ENCODE results near the gene CIAPIN1.
"Not testable (repeated sequence)": the region's sequence is repeated elsewhere in the genome, so short reads cannot be mapped to it uniquely, and the experiment has no call there.

Gene CIAPIN1

DNA sequence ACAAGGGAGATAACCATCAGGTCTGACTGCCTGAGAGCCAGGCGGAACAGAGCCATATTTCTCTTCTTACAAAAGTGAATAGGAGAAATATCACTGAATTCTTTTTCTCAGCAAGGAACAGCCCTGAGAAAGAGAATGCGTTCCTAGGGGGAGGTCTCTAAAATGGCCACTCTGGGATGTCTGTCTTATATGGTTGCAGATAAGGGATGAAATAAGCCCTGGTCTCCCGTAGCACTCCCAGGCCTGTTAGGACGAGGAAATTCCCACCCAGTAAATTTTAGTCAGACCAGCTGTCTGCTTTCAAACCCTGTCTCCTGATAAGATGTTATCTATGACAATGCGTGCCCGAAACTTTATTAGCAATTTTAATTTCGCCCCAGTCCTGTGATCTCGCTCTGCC is 7.2 kb downstream of the CIAPIN1 start:
- DNase-seq = not testable (repeated sequence)

DNA sequence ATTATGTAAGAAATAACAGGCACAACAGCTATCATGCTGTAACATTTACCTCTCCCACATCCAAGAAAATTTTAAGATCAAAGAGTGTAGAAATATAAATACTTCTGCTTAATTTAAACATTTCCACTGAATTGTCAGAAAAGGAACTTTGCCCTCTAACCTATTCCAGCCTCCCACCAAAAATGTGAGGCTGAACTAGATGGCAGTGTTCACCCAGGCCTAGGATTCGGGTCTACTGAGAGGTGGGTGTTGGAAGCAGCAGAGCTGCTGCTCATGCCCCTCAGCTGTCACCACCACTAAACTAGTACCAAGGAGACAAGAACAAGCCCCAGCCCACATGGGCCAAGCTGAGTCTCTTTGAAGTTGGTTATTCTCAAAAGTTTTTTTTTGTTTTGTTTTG is 11.3 kb downstream of the CIAPIN1 start:
- DNase-seq = no peak

DNA sequence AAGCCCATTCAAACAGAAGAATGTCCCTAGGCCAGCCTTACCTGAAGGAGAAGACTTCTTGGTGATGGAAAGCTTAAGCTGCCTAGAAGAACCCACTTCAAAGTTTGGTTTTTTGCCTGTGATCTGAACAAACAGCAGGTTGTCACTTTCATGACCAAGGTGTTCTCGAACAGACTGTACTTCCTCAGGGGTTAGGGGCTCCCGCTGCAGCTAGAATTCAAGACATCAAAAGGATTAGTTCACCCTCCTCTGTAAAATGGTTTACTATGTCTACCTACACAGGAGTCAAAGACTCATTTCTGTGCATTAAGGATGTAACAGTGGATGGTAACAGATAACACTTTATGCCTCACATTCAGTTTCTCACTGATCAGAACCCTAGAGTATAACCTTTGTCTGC is 13.2 kb downstream of the CIAPIN1 start:
- no peak for DNase-seq

DNA sequence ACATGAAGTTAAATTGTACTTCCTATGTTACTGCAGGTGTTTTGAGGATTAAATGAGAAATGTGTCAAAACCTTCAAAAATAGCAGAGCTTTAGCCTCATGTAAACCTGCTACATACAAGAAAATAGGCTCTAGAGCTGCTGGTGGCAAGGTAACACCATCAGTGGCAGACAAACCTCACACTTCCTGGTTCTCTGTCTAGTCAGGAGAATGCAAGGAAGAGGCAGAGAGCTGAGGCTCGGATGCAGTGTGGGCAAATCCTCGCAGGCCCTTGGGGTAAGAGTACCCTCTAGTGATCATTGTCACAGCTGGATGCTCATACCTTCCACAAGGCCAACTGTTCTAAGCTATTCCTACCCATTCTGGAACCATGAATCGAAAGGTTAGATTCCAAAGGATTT is 14.2 kb downstream of the CIAPIN1 start:
- no peak for DNase-seq

DNA sequence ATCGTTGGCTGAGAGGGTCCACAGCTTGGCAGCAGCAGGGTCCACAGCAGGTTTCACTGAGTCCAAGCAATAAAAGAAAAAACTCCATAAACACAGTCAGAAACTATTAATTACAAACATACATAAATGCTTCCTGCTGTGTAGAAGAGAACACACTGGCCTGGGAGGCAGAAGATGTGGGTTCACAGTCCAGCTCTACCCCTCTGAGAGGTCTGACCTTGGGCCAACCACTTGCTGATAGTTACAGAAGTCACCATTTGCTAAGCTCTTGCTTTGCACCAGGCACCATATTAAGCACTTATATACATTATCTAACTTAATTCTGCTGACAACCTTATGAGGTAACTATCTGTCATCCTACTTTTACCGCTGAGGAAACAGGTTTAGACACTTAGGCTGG is 14.7 kb downstream of the CIAPIN1 start:
- DNase-seq = no peak

DNA sequence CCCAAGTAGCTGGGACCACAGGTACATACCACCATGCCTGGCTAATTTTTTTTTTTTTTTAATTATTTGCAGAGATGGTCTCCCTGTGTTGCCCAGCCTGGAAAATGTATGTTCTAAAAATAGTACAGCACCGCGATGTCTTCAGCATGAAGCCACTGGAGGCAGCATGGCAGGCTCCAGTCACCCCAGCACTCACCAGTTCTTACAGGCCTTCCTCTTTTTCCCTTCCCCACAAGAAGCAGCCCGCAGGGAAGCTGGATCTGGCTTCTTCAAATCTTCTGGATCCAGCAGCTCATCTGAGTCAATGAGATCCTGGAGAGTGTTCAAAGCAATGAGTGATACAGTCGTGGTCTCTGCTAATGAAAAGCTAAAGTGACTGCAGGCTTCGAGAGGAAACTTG is 16.2 kb downstream of the CIAPIN1 start:
- DNase-seq = no peak

DNA sequence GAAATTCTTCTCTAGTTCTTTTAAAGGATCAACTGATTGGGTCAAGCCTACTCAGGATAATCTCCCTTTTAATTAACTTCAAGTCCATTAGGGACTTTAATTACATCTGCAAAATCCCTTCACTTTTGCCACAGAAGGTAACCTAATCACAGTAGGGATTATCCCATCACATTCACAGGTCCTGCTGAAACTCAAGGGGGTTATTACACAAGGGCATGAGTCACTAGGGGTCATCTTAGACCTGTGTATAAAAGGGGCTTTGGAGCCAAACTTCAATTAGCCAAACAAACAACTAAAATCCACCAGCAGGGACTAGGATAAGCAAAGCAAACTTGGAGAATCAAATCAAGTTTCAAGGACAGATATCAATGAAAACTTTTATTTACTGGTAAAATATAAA is 19.4 kb downstream of the CIAPIN1 start:
- no peak for DNase-seq

DNA sequence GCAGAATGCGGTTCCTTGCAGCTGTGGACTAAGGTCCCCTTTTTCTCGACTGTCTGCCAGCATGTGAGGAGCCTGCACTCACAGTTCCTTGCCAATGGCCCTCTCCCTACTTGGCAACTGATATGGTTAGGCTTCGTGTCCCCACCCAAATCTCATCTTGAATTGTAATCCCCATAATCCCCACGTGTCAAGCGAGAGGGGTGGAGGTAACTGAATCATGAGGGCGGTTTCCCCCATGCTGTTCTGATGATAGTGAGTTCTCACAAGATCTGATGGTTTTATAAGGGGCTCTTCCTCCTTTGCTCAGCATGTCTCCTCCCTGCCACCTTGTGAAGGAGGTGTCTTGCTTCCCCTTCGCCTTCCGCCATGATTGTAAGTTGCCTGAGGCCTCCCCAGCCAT is 19.9 kb downstream of the CIAPIN1 start:
- DNase-seq = no peak

DNA sequence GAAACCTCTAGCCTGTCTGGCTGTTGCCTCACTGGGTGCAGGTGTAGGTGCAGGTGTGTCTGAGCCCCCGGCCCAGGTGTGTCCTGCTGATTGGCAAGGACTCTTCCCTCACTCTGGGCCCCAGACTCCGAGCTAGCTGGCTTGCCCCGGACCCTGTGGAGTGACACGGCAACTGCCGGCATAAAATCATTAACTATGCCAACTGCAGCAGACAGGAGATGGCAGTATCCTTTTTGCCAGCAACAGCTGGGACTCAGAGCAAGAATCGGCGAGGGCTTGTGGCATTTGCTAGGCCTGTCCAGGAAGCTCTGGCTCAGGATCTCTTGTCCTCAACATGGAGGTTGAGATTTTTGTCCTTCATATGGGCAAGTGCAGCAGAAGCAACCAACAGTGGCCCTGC is 20.8 kb downstream of the CIAPIN1 start:
- DNase-seq = no peak

DNA sequence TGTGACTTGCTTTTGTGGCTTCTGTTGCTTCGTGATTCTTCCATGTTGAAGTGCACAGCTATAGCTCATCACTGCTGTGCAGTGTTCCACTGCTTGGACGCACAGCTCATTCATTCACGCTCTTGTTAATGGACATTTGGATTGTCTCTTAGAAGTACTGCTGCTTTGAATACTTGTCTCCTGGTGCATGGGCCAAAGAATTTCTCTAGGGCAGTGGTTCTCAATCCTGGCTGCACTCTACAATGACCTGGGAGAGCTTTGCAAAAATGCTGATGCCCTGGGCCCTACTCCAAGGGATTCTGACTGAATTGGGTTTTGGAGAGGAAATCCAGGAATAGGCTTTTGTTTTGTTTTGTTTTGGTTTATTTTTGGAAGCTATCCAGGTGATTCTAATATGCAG is 22.6 kb downstream of the CIAPIN1 start:
- no peak for DNase-seq

DNA sequence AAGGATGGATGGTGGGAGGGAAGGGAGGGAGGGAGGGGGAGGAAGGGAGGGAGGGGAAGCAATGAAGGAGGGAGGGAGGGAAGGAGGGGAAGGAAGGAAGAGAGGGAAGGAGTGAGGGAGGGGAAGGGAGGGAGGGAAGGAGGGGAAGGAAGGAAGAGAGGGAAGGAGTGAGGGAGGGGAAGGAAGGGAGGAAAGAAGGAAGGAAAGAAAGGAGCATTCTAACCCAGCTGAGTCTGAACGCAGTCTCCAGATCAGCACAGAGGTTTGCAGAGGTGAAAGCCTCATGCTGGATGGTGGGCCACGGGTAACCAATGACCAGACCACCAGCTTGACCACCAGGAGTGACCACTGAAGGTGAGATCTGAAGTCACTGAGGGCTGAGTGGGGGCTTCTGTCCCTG is 24.0 kb downstream of the CIAPIN1 start:
- DNase-seq = no peak

DNA sequence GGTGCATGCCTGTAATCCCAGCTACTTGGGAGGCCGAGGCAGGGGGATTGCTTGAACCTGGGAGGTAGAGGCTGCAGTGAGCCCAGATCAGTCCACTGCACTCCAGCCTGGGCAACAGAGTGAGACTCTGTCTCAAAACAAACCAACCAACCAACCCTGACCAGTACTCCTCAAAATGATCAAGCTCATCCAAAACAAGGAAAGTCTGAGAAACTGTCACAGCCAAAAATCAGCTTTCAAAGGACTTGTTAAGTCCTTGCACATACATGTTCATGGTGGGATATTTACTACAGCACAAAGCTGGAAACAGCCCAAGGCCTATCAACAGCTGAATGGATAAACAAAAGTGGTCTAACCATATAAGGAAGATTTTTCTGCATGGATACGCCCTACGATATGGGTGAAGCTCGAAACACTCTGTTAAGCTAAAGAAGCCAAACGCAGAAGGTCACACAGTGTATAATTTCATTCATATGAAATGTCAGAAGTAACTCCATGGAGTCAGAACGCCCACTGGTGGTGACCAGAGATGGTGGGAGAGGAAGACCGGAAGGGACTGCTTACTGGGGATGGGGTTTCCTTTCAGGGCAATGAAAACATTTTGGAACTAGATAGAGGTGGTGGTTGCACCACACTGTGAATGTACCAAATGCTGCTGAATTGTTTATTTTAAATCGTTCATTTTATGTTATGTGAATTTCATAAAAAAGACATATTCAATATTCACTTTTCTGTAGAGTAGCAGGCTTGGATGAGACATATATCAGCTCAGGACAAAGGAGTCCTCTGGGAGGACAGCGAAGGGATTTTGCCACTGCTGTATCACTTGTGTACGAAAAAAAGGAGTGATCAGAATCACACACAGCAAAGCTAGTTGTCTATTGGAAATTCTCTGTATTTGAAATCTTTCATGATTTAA is 24.9 kb downstream of the CIAPIN1 start:
- no peak for DNase-seq

DNA sequence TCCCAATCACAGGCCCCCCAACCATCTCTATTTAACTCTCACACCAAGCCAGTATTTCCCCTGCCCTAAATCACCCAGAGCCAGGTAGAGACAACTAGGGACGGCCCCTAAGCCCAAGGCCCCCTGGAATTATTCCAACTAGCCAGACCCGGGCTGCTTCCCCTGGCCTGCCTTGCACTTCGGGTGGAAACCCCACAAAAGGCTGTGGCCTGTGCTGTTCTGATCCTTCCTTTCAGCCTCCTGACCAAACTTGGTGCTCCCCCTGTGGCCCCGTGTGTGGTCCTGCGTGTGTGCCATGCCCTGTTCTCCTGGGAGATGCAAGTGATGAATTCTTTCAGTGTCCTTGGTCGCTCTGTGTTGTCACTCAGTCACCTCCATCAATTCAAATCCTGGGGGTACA is 27.7 kb downstream of the CIAPIN1 start:
- DNase-seq = no peak

DNA sequence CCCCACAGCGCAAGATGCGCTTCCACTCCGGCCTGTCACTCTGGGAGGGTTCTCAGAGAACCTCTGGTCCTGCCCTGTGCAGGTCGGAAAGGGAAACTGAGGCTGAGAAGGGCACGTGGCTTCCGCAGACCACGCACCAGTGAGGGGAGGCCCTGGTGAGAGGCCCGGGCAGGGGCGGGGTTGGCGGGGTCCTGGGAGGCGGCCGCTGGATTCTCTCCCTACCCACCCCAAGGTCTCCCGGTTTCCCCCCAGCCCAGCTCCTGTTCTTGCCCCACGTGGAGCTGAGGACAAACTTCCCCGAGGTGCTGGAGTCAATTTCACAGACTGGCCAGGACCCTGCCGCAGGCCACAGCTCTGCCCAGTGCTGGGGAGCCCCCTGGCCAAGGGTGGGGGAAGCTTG is 31.1 kb downstream of the CIAPIN1 start:
- no peak for DNase-seq

DNA sequence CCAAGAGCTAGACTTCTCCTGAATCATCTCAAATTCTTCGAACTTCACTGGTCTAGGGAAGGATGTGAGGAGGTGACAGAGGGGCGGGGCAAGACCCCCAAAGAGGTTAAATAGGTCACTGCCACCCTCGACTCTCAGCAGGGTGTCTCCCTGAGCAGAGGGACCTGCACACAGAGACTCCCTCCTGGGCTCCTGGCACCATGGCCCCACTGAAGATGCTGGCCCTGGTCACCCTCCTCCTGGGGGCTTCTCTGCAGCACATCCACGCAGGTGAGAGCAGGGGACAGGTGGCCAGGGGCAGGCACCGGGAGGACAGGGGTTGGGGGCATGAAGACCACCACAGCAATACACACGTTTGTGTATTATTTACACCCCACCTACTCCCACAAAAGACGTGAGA is 33.5 kb downstream of the CIAPIN1 start:
- DNase-seq = no peak

DNA sequence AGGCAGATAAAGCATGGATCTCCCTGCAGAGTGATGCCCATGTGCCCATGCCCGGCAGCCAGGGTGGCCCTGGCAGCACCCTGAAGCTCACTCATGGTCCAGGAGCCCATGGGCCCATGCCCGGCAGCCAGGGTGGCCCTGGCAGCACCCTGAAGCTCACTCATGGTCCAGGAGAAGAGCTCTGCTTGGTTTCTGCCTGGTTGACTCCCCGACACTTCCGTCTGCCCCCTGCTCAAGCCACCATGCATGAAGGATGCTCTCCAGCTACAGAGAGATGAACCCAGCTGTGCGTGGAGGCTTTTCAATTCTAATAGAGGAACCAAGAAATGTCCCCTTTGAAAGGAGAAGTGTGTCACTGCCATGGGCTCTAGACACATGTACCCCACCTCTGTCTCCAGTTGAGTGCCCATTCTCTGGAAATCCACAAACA is 33.9 kb downstream of the CIAPIN1 start:
- no peak for DNase-seq

DNA sequence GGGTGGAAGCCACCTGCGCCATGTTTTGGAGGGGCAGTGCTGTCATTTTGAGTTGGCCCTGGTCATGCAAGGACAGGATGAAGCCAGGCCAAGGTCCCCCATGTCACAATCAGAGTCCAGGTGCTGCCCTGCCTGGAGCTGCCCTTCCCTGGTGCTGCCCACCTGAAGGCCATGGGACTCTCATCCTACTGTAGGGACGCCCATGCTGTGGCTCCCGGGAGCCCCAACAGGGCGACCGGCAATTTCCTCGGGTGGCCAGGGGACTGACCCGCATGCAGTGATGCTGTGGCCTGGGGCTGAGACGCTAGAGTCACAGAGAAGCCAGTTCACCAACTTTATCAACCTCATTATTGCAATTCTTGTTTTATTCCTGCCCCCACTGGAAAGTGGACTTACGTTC is 34.6 kb downstream of the CIAPIN1 start:
- DNase-seq = no peak

DNA sequence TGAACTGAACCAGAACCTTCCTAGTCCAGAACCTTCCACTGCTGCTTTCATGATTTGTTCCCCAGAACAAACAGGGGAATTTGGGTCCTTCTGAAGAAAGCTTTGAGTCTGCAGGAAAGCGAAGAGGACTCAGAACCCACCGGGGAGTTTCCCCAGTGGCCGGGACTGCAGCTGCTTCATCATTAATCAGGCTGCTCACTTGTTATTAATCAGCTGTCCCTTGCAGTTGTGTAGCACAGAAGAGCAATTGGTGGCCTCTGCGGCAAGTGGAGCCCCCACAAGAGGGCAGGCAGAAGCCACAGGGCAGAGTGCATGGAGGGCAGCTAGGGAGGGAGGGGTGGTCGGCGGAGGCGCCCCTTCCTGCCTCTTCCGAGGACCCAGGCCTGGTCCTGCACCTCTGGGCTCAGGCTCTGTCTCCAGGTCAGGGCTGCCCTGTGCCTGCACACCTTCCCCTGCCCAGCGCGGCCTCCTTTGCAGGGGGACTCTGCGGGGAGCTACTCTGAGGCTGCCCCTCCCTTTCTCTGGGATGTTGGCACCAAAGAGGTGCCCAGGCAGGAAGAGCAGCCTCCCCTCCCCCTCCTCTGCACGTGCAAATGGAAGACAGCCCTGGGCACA is 35.7 kb downstream of the CIAPIN1 start:
- DNase-seq = no peak

DNA sequence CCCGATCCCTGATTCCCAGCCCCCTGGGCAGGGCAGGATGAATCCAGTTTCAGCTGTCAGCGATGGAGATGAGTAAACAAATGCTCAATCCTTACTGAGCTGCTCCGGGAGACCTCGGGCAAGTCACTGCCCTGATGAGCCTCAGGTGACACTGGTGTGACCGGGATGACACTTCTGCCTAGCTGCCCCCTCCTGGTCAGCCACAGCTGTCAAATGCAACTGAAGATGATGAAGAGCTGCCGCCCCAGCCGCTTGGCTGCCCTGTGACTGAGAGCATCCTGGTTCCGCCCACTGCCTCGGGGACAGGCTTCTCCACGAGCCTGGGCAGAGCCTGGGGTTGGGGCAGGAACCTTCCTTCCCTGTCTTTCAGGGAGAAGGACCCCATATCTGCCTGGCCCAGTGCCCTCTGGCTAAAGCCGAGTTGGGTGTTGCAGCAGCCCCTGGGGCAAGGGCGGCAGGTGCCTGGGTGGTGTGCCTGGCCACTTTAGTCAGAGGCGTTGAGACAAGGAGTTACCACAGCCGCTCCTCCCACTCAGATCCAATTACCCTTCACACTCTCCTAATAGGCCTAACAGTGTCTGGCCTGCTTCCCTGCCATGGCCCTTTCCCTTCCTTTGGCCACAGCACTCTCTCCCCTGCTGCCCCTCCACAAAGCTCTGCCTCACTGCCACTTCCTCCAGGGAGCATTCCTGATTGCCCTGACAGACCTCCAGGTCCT is 37.2 kb downstream of the CIAPIN1 start:
- DNase-seq = no peak

DNA sequence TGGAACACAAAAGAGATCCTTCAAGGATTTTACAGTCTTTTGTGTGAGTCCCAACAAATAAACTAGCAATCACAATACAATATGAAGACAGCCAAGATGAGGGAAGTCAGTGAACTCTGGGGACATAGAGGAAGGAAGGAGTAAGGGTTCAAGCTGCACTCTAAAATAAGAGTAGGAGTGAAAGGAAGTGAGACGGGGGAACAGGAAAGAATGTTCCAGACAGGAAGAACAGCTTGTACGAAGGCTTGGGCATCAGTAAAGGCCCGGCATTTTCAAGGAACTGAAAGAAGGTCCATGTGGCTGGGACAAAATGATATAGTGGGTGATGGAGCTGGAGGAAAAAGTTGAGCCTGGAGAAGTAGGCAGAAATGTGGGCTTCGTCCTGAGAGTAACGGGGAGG is 38.1 kb downstream of the CIAPIN1 start:
- no peak for DNase-seq

DNA sequence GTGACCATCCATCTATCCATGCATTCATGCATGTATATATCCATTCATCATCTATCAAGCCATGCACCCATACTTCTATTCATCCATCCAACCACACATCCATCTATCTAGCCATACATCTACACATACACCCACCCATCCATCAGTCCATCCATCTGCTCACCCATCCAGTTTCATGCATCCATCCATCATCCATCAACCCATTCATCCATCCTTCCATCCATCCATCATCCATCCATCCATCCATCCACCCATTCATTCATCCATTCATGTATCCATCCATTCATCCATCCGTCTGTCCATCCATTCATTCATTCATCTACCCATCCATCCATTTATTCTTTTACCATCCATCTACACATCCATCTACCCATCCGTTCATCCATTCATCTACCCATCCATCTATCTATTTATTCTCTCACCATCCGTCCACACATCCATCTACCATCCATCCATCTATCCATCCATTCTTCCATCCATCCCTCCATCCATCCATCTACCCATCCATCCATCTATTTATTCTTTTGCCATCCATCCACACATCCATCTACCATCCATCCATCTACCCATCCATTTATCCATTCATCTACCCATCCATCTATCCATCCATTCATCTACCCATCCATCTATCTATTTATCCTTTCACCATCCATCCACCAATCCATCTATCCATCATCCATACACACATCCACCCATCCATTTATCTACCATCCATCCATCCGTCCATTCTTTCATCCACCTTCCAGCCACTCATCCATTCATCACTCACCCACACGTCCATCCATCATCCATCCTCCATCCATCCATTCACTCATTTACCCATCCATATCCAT is 39.4 kb downstream of the CIAPIN1 start:
- DNase-seq = no peak

DNA sequence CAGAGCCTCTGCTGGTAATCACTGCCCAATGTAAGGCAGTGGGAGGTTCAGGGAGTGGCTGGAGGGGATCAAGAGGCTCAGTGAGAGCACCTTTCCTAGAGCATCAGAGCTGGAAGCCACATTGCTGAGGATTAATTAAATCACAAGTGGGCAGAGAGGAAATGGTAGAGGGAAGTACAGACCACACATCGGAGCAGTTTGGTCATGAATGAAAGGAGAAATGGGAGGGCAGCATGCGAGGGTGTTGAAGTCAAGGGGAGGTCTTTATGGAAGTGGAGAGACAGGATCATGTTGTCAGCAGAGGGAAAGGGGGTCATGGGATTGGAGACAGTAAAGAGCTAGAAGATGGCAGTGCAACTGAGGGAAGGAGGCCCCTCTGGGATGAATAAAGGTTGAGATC is 40.3 kb downstream of the CIAPIN1 start:
- no peak for DNase-seq

DNA sequence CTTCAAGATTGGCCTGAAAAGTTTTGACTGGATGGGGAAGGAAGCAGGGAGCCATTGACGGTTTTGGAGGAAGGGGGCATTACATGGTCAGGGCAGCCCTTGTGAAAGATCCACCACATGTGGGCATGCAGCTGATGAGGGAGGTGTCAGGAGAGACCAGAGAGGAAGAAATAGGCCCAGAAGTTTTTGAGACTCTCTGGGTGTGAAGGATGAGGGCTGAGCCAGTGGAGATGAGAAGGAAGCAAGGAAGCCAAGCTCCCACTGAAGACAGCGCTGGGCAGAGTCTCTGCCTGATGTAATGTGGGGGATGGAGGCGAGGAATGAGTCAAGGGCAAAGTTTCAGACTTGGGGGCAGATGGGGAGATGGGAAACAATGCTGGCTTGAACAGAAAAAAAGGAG is 42.1 kb downstream of the CIAPIN1 start:
- DNase-seq = no peak
